Measurements from ENCODE around the gene MAGEA9B. TPM values are rescaled to one million over a fixed set of nuclear protein-coding genes. Genes with fewer than 3 reads are reported as not detected.
A peak's percentile ranks its signal among the peaks of the same experiment; 100 is the strongest.
"Not testable (repeated sequence)": the region's sequence is repeated elsewhere in the genome, so short reads cannot be mapped to it uniquely, and the experiment has no call there.

The MAGEA9B gene
- not detected for total RNA-seq
- 0 reads per million in 2 donors for total RNA-seq

GRCh38 chrX:149587359-149587758 is at the start of gene MAGEA9B:
Gene MAGEA9B, minus strand, starts transcription at chrX:149587459. Its CDS starts 4,280 bp downstream, at chrX:149583179.
- DNase-seq; ATAC-seq; H3K4me1 Mint-ChIP-seq; H3K36me3 Mint-ChIP-seq (ENCODE audit: low read depth); H3K4me3 Mint-ChIP-seq; H3K27me3 Mint-ChIP-seq; H3K9me3 ChIP-seq (ENCODE audit: control insufficient read depth, low read length, poor library complexity, severe bottlenecking); H3K27ac Mint-ChIP-seq: not testable (repeated sequence)

- Mint-ChIP-seq H3K4me3 (no peak overlapping the region), H3K27me3 (no peaks in the 10 kb centered on the region), H3K36me3 (ENCODE audit: low read depth) (no peaks in the 10 kb centered on the region), H3K4me1 (peaks cover 13% of the 10 kb centered on the region), H3K27ac (no peak overlapping the region)
- no peak for ATAC-seq
- no peaks in the 10 kb centered on the region for H3K9me3 ChIP-seq (ENCODE audit: control insufficient read depth, low read length, poor library complexity, severe bottlenecking)
- DNase-seq: no peak
These were observed 46.3 kb upstream of the MAGEA9B start for GRCh38 chrX:149633511-149633910.

- Mint-ChIP-seq H3K27ac (peak within 1 kb of the TSS; percentile 93), H3K36me3 (ENCODE audit: low read depth) (no peaks in the 10 kb centered on the region), H3K4me1 (peaks cover 24% of the 10 kb centered on the region), H3K4me3 (peak within 1 kb of the TSS; percentile 96), H3K27me3 (no peaks in the 10 kb centered on the region)
- no peaks in the 10 kb centered on the region for H3K9me3 ChIP-seq (ENCODE audit: control insufficient read depth, low read length, poor library complexity, severe bottlenecking)
- DNase-seq (peak; percentile 53 to 68 (median 66)), ATAC-seq (peak; percentile 92)
These were observed 44.2 kb upstream of the MAGEA9B start, which contains the start of gene TMEM185A for GRCh38 chrX:149631234-149632165. Gene TMEM185A, minus strand, starts transcription at chrX:149631792. Its CDS starts 212 bp downstream, at chrX:149631580.

- Mint-ChIP-seq H3K36me3 (ENCODE audit: low read depth) (no peaks in the 10 kb centered on the region), H3K27me3 (no peaks in the 10 kb centered on the region), H3K4me3 (peak overlapping the region; percentile 96), H3K27ac (peak overlapping the region; percentile 93), H3K4me1 (peaks cover 24% of the 10 kb centered on the region)
- ATAC-seq: peak; percentile 3
- H3K9me3 ChIP-seq (ENCODE audit: control insufficient read depth, low read length, poor library complexity, severe bottlenecking): no peaks in the 10 kb centered on the region
- no peak for DNase-seq
These were observed 43.5 kb upstream of the MAGEA9B start for GRCh38 chrX:149630681-149631233.

- Mint-ChIP-seq H3K36me3 (ENCODE audit: low read depth) (no peaks in the 10 kb centered on the region), H3K4me3 (peak overlapping the region; percentile 96), H3K4me1 (peaks cover 27% of the 10 kb centered on the region), H3K27ac (peak overlapping the region; percentile 93), H3K27me3 (no peaks in the 10 kb centered on the region)
- DNase-seq (no peak), ATAC-seq (no peak)
- H3K9me3 ChIP-seq (ENCODE audit: control insufficient read depth, low read length, poor library complexity, severe bottlenecking): no peaks in the 10 kb centered on the region
These were observed 42.6 kb upstream of the MAGEA9B start for GRCh38 chrX:149629730-149630387.

GRCh38 chrX:149628768-149629167 is 41.5 kb upstream of the MAGEA9B start:
- no peak overlapping the region for H3K4me3 Mint-ChIP-seq
- H3K4me1 Mint-ChIP-seq: peaks cover 31% of the 10 kb centered on the region
- DNase-seq (no peak), ATAC-seq (no peak)
- no peaks in the 10 kb centered on the region for H3K27me3 Mint-ChIP-seq
- H3K36me3 Mint-ChIP-seq (ENCODE audit: low read depth): no peaks in the 10 kb centered on the region
- H3K27ac Mint-ChIP-seq: no peak overlapping the region
- H3K9me3 ChIP-seq (ENCODE audit: control insufficient read depth, low read length, poor library complexity, severe bottlenecking): no peaks in the 10 kb centered on the region

GRCh38 chrX:149628280-149628679 is 41.0 kb upstream of the MAGEA9B start:
- H3K9me3 ChIP-seq (ENCODE audit: control insufficient read depth, low read length, poor library complexity, severe bottlenecking): no peaks in the 10 kb centered on the region
- no peak for ATAC-seq
- Mint-ChIP-seq H3K27me3 (no peaks in the 10 kb centered on the region), H3K4me3 (no peak overlapping the region), H3K27ac (no peak overlapping the region), H3K4me1 (peaks cover 31% of the 10 kb centered on the region), H3K36me3 (ENCODE audit: low read depth) (no peaks in the 10 kb centered on the region)
- DNase-seq: no peak

GRCh38 chrX:149626829-149627228 is 39.6 kb upstream of the MAGEA9B start:
- H3K4me3 Mint-ChIP-seq; H3K36me3 Mint-ChIP-seq (ENCODE audit: low read depth): not testable (repeated sequence)
- peaks cover 34% of the 10 kb centered on the region for H3K4me1 Mint-ChIP-seq

GRCh38 chrX:149619662-149620061 is 32.4 kb upstream of the MAGEA9B start:
- not testable (repeated sequence) for H3K4me3 Mint-ChIP-seq; H3K9me3 ChIP-seq (ENCODE audit: control insufficient read depth, low read length, poor library complexity, severe bottlenecking); ATAC-seq; H3K36me3 Mint-ChIP-seq (ENCODE audit: low read depth); H3K27me3 Mint-ChIP-seq; H3K27ac Mint-ChIP-seq; DNase-seq
- H3K4me1 Mint-ChIP-seq: peaks cover 12% of the 10 kb centered on the region

More at GRCh38 chrX:149626829-149627228, 39.6 kb upstream of the MAGEA9B start:
- H3K9me3 ChIP-seq (ENCODE audit: control insufficient read depth, low read length, poor library complexity, severe bottlenecking); H3K27ac Mint-ChIP-seq; H3K27me3 Mint-ChIP-seq; DNase-seq; ATAC-seq: not testable (repeated sequence)

GRCh38 chrX:149618871-149619270 is 31.6 kb upstream of the MAGEA9B start:
- Mint-ChIP-seq H3K36me3 (ENCODE audit: low read depth) (no peaks in the 10 kb centered on the region), H3K27me3 (no peaks in the 10 kb centered on the region), H3K4me1 (peaks cover 8% of the 10 kb centered on the region), H3K27ac (no peak overlapping the region), H3K4me3 (no peak overlapping the region)
- ATAC-seq (no peak), DNase-seq (no peak)
- H3K9me3 ChIP-seq (ENCODE audit: control insufficient read depth, low read length, poor library complexity, severe bottlenecking): no peaks in the 10 kb centered on the region

- no peak for ATAC-seq
- H3K9me3 ChIP-seq (ENCODE audit: control insufficient read depth, low read length, poor library complexity, severe bottlenecking): no peaks in the 10 kb centered on the region
- Mint-ChIP-seq H3K36me3 (ENCODE audit: low read depth) (no peaks in the 10 kb centered on the region), H3K27me3 (no peaks in the 10 kb centered on the region), H3K27ac (no peak overlapping the region), H3K4me1 (peaks cover 5% of the 10 kb centered on the region), H3K4me3 (no peak overlapping the region)
- no peak for DNase-seq
These were observed 24.4 kb upstream of the MAGEA9B start for GRCh38 chrX:149611623-149612175.

GRCh38 chrX:149610511-149610910 is 23.3 kb upstream of the MAGEA9B start:
- Mint-ChIP-seq H3K27me3 (no peaks in the 10 kb centered on the region), H3K4me3 (no peak overlapping the region), H3K4me1 (peaks cover 5% of the 10 kb centered on the region), H3K36me3 (ENCODE audit: low read depth) (peaks cover 5% of the 10 kb centered on the region), H3K27ac (no peak overlapping the region)
- DNase-seq: no peak
- H3K9me3 ChIP-seq (ENCODE audit: control insufficient read depth, low read length, poor library complexity, severe bottlenecking): no peaks in the 10 kb centered on the region
- no peak for ATAC-seq

GRCh38 chrX:149607699-149608098 is 20.4 kb upstream of the MAGEA9B start:
- ATAC-seq (no peak), DNase-seq (no peak)
- no peaks in the 10 kb centered on the region for H3K9me3 ChIP-seq (ENCODE audit: control insufficient read depth, low read length, poor library complexity, severe bottlenecking)
- Mint-ChIP-seq H3K4me1 (peaks cover 9% of the 10 kb centered on the region), H3K27ac (no peak overlapping the region), H3K36me3 (ENCODE audit: low read depth) (peaks cover 9% of the 10 kb centered on the region), H3K27me3 (no peaks in the 10 kb centered on the region), H3K4me3 (no peak overlapping the region)
